Endodermal cell (in vitro differentiated cells): ENCODE results near the gene ACE. TPM values are rescaled to one million over a fixed set of nuclear protein-coding genes. Genes with fewer than 3 reads are reported as not detected.
A peak's percentile ranks its signal among the peaks of the same experiment; 100 is the strongest.

ENCODE experiments used
- DNase-seq: peaks from one replicate; pipeline ENCODE4 v3.0.0-alpha.2; 2017
- H3K27ac ChIP-seq: 2 replicates; pipeline ENCODE4 v1.5.1; 2013; ENCODE audit warnings: mild to moderate bottlenecking, low read depth, low read length, moderate library complexity
- H3K27me3 ChIP-seq: 2 replicates; pipeline ENCODE4 v1.6.1; 2013; ENCODE audit warnings: mild to moderate bottlenecking, low read length, moderate library complexity; ENCODE audit not compliant: insufficient read depth, control insufficient read depth, poor library complexity, severe bottlenecking
- H3K36me3 ChIP-seq: 2 replicates; pipeline ENCODE4 v1.7.0; 2013; ENCODE audit warnings: mild to moderate bottlenecking, low read length, moderate library complexity; ENCODE audit not compliant: control insufficient read depth, insufficient read depth
- H3K4me1 ChIP-seq: one replicate; pipeline ENCODE4 v1.7.0; 2013; ENCODE audit warnings: low read length; ENCODE audit not compliant: control insufficient read depth, insufficient read depth
- H3K4me3 ChIP-seq: 2 replicates; pipeline ENCODE4 v1.5.1; 2013; ENCODE audit warnings: mild to moderate bottlenecking, low read length, moderate library complexity
- H3K9ac ChIP-seq: 2 replicates; pipeline ENCODE4 v1.6.1; 2013; ENCODE audit warnings: mild to moderate bottlenecking, low read length, moderate library complexity; ENCODE audit not compliant: poor library complexity, severe bottlenecking; ENCODE audit errors: extremely low read depth
- H3K9me3 ChIP-seq: 2 replicates; pipeline ENCODE4 v1.6.1; 2013; ENCODE audit warnings: mild to moderate bottlenecking, low read length, moderate library complexity; ENCODE audit not compliant: control insufficient read depth
- H3K27ac Mint-ChIP-seq: 2 replicates; pipeline ENCODE4 v1.8.0; 2020; ENCODE audit warnings: mixed read lengths
- H3K27me3 Mint-ChIP-seq: 2 replicates; pipeline ENCODE4 v1.8.0; 2021; ENCODE audit warnings: mild to moderate bottlenecking, mixed read lengths; ENCODE audit not compliant: insufficient read depth
- H3K36me3 Mint-ChIP-seq: 2 replicates; pipeline ENCODE4 v1.8.0; 2020; ENCODE audit warnings: low read depth, mixed read lengths
- H3K4me1 Mint-ChIP-seq: 2 replicates; pipeline ENCODE4 v1.8.0; 2020; ENCODE audit warnings: mixed read lengths
- H3K4me3 Mint-ChIP-seq: 2 replicates; pipeline ENCODE4 v1.8.0; 2020; ENCODE audit warnings: mild to moderate bottlenecking, moderate library complexity, mixed read lengths
- H3K9me3 Mint-ChIP-seq: 2 replicates; pipeline ENCODE4 v1.8.0; 2020; ENCODE audit warnings: mild to moderate bottlenecking, mixed read lengths
- WGBS, 2 experiments: methylation state at CpG; one replicate each; pipeline versions ENCODE4 v1.1.5 to v1.1.7; 2013; ENCODE audit warnings: missing lambda C conversion rate in 2 of 2, mixed read lengths in 1 of 2; ENCODE audit not compliant: insufficient coverage in 1 of 2, insufficient read length in 1 of 2; 5-methylcytosine and 5-hydroxymethylcytosine counted together
- total RNA-seq, 2 donors: library from RNA; stranded (reverse); fragmentation: NEBNext Ultra II Directional in 1 of 2; extraction: Animal tissue kit (Norgen Biotek cat#: 25700) in 1 of 2; gene quantifications; 2 replicates in 1 of 2; 3 replicates in 1 of 2; pipeline ENCODE4 v1.2.1, GENCODE V29; 2021
- TF ChIP-seq, protein P1 (sequence below): fragments of 200-600 bp; sonication (generic); conservative IDR thresholded peaks from 2 replicates; pipeline ENCODE4 v1.5.0; 2021; ENCODE audit warnings: antibody characterized with exemption, mild to moderate bottlenecking

The ACE gene
- total RNA-seq, 2 donors from 2014 or later: 4.6 to 12.5 TPM

- peak; percentile 44 for DNase-seq
- Histone ChIP-seq H3K27ac (no peak overlapping the region), H3K9me3 (no peaks in the 10 kb centered on the region), H3K36me3 (no peaks in the 10 kb centered on the region), H3K27me3 (peaks cover 15% of the 10 kb centered on the region), H3K9ac (no peak overlapping the region), H3K4me3 (no peak overlapping the region), H3K4me1 (peaks cover 2% of the 10 kb centered on the region)
- WGBS, 2 experiments: 91 to 94% methylated on average over 12 to 16 of the region's 16 CpGs
- H3K4me1 Mint-ChIP-seq: peaks cover 7% of the 10 kb centered on the region
- peaks cover 16% of the 10 kb centered on the region for H3K27me3 Mint-ChIP-seq
- no peak overlapping the region for H3K4me3 Mint-ChIP-seq
- H3K36me3 Mint-ChIP-seq: no peaks in the 10 kb centered on the region
- no peaks in the 10 kb centered on the region for H3K9me3 Mint-ChIP-seq
- TF ChIP-seq, protein P1, sequence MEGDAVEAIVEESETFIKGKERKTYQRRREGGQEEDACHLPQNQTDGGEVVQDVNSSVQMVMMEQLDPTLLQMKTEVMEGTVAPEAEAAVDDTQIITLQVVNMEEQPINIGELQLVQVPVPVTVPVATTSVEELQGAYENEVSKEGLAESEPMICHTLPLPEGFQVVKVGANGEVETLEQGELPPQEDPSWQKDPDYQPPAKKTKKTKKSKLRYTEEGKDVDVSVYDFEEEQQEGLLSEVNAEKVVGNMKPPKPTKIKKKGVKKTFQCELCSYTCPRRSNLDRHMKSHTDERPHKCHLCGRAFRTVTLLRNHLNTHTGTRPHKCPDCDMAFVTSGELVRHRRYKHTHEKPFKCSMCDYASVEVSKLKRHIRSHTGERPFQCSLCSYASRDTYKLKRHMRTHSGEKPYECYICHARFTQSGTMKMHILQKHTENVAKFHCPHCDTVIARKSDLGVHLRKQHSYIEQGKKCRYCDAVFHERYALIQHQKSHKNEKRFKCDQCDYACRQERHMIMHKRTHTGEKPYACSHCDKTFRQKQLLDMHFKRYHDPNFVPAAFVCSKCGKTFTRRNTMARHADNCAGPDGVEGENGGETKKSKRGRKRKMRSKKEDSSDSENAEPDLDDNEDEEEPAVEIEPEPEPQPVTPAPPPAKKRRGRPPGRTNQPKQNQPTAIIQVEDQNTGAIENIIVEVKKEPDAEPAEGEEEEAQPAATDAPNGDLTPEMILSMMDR: no peak
- H3K27ac Mint-ChIP-seq: no peak overlapping the region
These were observed 4.6 kb downstream of the ACE start for GRCh38 chr17:63481488-63481870.

DNA sequence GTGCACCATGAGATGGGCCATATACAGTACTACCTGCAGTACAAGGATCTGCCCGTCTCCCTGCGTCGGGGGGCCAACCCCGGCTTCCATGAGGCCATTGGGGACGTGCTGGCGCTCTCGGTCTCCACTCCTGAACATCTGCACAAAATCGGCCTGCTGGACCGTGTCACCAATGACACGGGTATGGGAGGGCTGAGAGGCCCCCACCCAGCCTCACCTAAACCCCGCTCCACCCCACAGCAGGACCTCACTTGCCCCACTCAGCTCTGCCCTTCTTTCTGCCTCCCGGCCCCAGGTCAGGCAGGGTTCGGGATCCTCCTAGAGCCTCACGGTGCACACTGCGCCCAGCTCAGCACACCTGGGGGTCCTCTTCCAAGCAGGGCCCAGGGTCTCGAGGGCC is 5.6 kb downstream of the ACE start:
- Mint-ChIP-seq H3K9me3 (no peaks in the 10 kb centered on the region), H3K4me3 (no peak overlapping the region), H3K27me3 (peaks cover 16% of the 10 kb centered on the region), H3K36me3 (no peaks in the 10 kb centered on the region), H3K27ac (no peak overlapping the region), H3K4me1 (peaks cover 10% of the 10 kb centered on the region)
- 89 to 90% methylated on average over 12 to 16 of the region's 16 CpGs for whole genome bisulfite sequencing, 2 experiments
- Histone ChIP-seq H3K36me3 (no peaks in the 10 kb centered on the region), H3K4me3 (no peak overlapping the region), H3K27ac (no peak overlapping the region), H3K9ac (no peak overlapping the region), H3K27me3 (peaks cover 13% of the 10 kb centered on the region), H3K4me1 (peaks cover 2% of the 10 kb centered on the region), H3K9me3 (no peaks in the 10 kb centered on the region)
- DNase-seq: peak; percentile 43
- TF ChIP-seq, protein P1: no peak

DNA sequence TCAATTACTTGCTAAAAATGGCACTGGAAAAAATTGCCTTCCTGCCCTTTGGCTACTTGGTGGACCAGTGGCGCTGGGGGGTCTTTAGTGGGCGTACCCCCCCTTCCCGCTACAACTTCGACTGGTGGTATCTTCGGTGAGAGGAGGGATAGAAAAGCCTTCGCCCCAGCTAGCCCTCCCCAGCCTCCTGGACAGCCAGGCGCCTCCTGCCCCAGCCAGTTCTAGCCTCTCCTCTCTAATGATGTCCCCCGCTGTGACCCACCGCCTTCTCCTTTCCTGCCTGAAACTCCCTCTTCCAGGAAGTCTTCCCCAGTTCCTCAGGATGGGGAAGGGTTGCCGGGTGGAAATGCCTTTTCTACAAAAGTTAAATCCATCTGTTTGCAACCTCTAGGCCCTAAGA is 6.2 kb downstream of the ACE start:
- no peaks in the 10 kb centered on the region for H3K36me3 Mint-ChIP-seq
- TF ChIP-seq, protein P1: no peak
- WGBS, 2 experiments: 84 to 85% methylated on average over 3 to 10 of the region's 10 CpGs
- H3K9me3 Mint-ChIP-seq: no peaks in the 10 kb centered on the region
- no peak overlapping the region for H3K27ac Mint-ChIP-seq
- H3K9ac ChIP-seq: no peak overlapping the region
- DNase-seq: peak; percentile 55
- H3K27me3 Mint-ChIP-seq: peaks cover 10% of the 10 kb centered on the region
- no peak overlapping the region for H3K27ac ChIP-seq
- no peaks in the 10 kb centered on the region for H3K36me3 ChIP-seq
- H3K4me3 ChIP-seq: no peak overlapping the region
- no peaks in the 10 kb centered on the region for H3K9me3 ChIP-seq
- peaks cover 7% of the 10 kb centered on the region for H3K4me1 Mint-ChIP-seq
- H3K4me1 ChIP-seq: no peaks in the 10 kb centered on the region
- H3K27me3 ChIP-seq: peaks cover 8% of the 10 kb centered on the region
- H3K4me3 Mint-ChIP-seq: no peak overlapping the region
